K562 (cell line): ENCODE data around the gene GIT2. TPM values are rescaled to one million over a fixed set of nuclear protein-coding genes. Genes with fewer than 3 reads are reported as not detected.

ENCODE experiments used
- BRCA1 ChIP-seq, 2 experiments: fragments of 450-650 bp in 1 of 2; sonication (generic) in 1 of 2; formaldehyde crosslinking in 1 of 2; IDR thresholded peaks; 2 replicates each; pipeline versions ENCODE4 v1.5.0 to v1.6.1; 2017 to 2020; ENCODE audit warnings: mild to moderate bottlenecking in 1 of 2, missing genetic modification reagents in 1 of 2
- CBX1 ChIP-seq: sonication (generic); IDR thresholded peaks from 2 replicates; pipeline ENCODE4 v1.6.1; 2016; ENCODE audit warnings: antibody characterized with exemption, low read depth, mild to moderate bottlenecking
- ELK3 ChIP-seq: fragments of 450-650 bp; formaldehyde crosslinking; IDR thresholded peaks from 2 replicates; pipeline ENCODE4 v1.4.0; 2020; ENCODE audit warnings: mild to moderate bottlenecking
- FOXK2 ChIP-seq, 2 experiments: fragments of 450-650 bp; IDR thresholded peaks in 1 of 2; conservative IDR thresholded peaks in 1 of 2; 2 replicates each; pipeline ENCODE4 v1.6.1; 2016; ENCODE audit warnings: low read depth in 2 of 2, mild to moderate bottlenecking in 1 of 2
- GATAD2A ChIP-seq: fragments of 450-650 bp; IDR thresholded peaks from 2 replicates; pipeline ENCODE4 v1.6.1; 2017
- HDAC8 ChIP-seq: fragments of 450-650 bp; IDR thresholded peaks from 2 replicates; pipeline ENCODE4 v1.6.1; 2016; ENCODE audit warnings: mild to moderate bottlenecking, missing genetic modification characterization, moderate library complexity, missing compliant biosample characterization
- HDGF ChIP-seq: fragments of 450-650 bp; IDR thresholded peaks from 2 replicates; pipeline ENCODE4 v1.6.1; 2016
- HMG20B ChIP-seq: fragments of 250-450 bp; sonication (Bioruptor Pico); IDR thresholded peaks from 2 replicates; pipeline ENCODE4 v1.5.0; 2021; ENCODE audit warnings: mild to moderate bottlenecking
- HSF4 ChIP-seq: fragments of 250-450 bp; sonication (Bioruptor Pico); IDR thresholded peaks from 2 replicates; pipeline ENCODE4 v2.1.2; 2022; ENCODE audit warnings: mild to moderate bottlenecking, moderate library complexity, borderline replicate concordance
- KLF6 ChIP-seq: fragments of 250-450 bp; sonication (Bioruptor Pico); IDR thresholded peaks from 2 replicates; pipeline ENCODE4 v1.4.0; 2020; ENCODE audit warnings: mild to moderate bottlenecking, moderate library complexity, borderline replicate concordance
- NR2C1 ChIP-seq, 2 experiments: fragments of 450-650 bp; IDR thresholded peaks; 2 replicates each; pipeline ENCODE4 v1.6.1; 2017; ENCODE audit warnings: mild to moderate bottlenecking in 2 of 2, antibody characterized with exemption in 1 of 2, inconsistent platforms in 1 of 2, missing compliant biosample characterization in 1 of 2, missing genetic modification characterization in 1 of 2
- TRIM24 ChIP-seq, 2 experiments: fragments of 450-650 bp; IDR thresholded peaks; 2 replicates each; pipeline ENCODE4 v1.6.1; 2016
- ZFX ChIP-seq: sonication (generic); formaldehyde crosslinking; IDR thresholded peaks from 2 replicates; pipeline ENCODE4 v1.8.0; 2022; ENCODE audit warnings: mild to moderate bottlenecking, missing genetic modification reagents, moderate library complexity
- ZNF124 ChIP-seq: sonication (generic); formaldehyde crosslinking; IDR thresholded peaks from 2 replicates; pipeline ENCODE4 v1.8.1; 2022; ENCODE audit warnings: missing genetic modification reagents
- ZNF239 ChIP-seq: fragments of 250-450 bp; sonication (Bioruptor Pico); IDR thresholded peaks from 2 replicates; pipeline ENCODE4 v1.4.0; 2020; ENCODE audit warnings: mild to moderate bottlenecking
- ZNF274 ChIP-seq: IDR thresholded peaks from 2 replicates; pipeline ENCODE4 v1.6.1; 2011; ENCODE audit warnings: low read depth, mild to moderate bottlenecking, low read length, moderate library complexity, borderline replicate concordance
- ZNF780A ChIP-seq: fragments of 250-450 bp; sonication (Bioruptor Pico); IDR thresholded peaks from 2 replicates; pipeline ENCODE4 v1.5.0; 2021; ENCODE audit warnings: mild to moderate bottlenecking
- polyA plus RNA-seq, 8 experiments: library from polyadenylated mRNA; depleted of rRNA in 4 of 8; stranded (reverse) in 5 of 8; unstranded in 3 of 8; fragments of >200 nt; fragmentation: Nextera tagmentation in 2 of 8; fragmentation: Illumina TruSeq in 1 of 8; extraction: Ambion mirVana in 2 of 8; extraction: Trizol in 1 of 8; gene quantifications; 2 replicates each; pipeline versions ENCODE4 v1.2.1 to v1.2.3, GENCODE V29; 2011 to 2014; ENCODE audit warnings: inconsistent platforms in 1 of 8, missing spikeins in 1 of 8
- total RNA-seq, 7 experiments: library from RNA; depleted of rRNA in 6 of 7; stranded (reverse); fragments of >200 nt in 6 of 7; fragmentation: Illumina TruSeq in 2 of 7; extraction: Trizol in 2 of 7; gene quantifications; 2 replicates each; pipeline versions ENCODE4 v1.2.1 to v1.2.3, GENCODE V29; 2011 to 2021; ENCODE audit warnings: low replicate concordance in 1 of 7
- TF ChIP-seq, protein P1 (sequence below), 2 experiments: fragments of 200-800 bp in 1 of 2; sonication (Bioruptor generic) in 1 of 2; sonication (generic) in 1 of 2; formaldehyde crosslinking in 1 of 2; IDR thresholded peaks in 1 of 2; conservative IDR thresholded peaks in 1 of 2; 2 replicates each; pipeline versions ENCODE4 v1.5.0 to v1.6.1; 2016 to 2020; ENCODE audit warnings: missing compliant biosample characterization in 1 of 2, missing genetic modification characterization in 1 of 2, missing genetic modification reagents in 1 of 2
- TF ChIP-seq, protein P2 (sequence below), 2 experiments: IDR thresholded peaks; 2 replicates each; pipeline ENCODE4 v1.6.1; 2012; ENCODE audit warnings: improper control_type of control experiment in 2 of 2, low read depth in 2 of 2, low read length in 2 of 2, borderline replicate concordance in 1 of 2
- TF ChIP-seq, protein P3 (sequence below): fragments of 250-450 bp; sonication (Bioruptor Pico); IDR thresholded peaks from 2 replicates; pipeline ENCODE4 v1.9.0; 2021; ENCODE audit warnings: mild to moderate bottlenecking, inconsistent platforms

GIT2 gene
- total and polyA plus RNA-seq, 9 of the 15 experiments (the other 6 are each of a cell fraction or from before 2014, with no cell fraction given): 4.0 to 30.4 (median 23.5) TPM

GRCh38 chr12:109880043-109880931, 115.9 kb downstream of the GIT2 start, which contains the start of gene GLTP (continued):
- no peak for TF ChIP-seq FOXK2 (conservative IDR thresholded peaks at IDR 0.05 in 1 of 2, IDR thresholded peaks at IDR 0.05 in 1 of 2; ENCODE audit: low read depth in 2 of 2)
- peak; percentile 48; the same call in 1 of the 2 replicates for TF ChIP-seq ZFX (CRISPR knock-in tag)
- no peak for TF ChIP-seq TRIM24 (IDR thresholded peaks at IDR 0.05)
- TF ChIP-seq NR2C1 (IDR thresholded peaks at IDR 0.05): no peak
- no peak for TF ChIP-seq NR2C1 (tag; IDR thresholded peaks at IDR 0.05)
- TF ChIP-seq HSF4 (CRISPR knock-in tag): no peak
- no peak for TF ChIP-seq HDAC8
- TF ChIP-seq ZNF239: no peak
- no peak for TF ChIP-seq ELK3 (CRISPR knock-in tag)
- no peak for TF ChIP-seq ZNF274
- TF ChIP-seq ZNF124 (CRISPR knock-in tag): no peak
- no peak for TF ChIP-seq BRCA1 (IDR thresholded peaks at IDR 0.05)
- no peak for TF ChIP-seq BRCA1 (CRISPR knock-in tag; IDR thresholded peaks at IDR 0.05)
- TF ChIP-seq, protein P1, sequence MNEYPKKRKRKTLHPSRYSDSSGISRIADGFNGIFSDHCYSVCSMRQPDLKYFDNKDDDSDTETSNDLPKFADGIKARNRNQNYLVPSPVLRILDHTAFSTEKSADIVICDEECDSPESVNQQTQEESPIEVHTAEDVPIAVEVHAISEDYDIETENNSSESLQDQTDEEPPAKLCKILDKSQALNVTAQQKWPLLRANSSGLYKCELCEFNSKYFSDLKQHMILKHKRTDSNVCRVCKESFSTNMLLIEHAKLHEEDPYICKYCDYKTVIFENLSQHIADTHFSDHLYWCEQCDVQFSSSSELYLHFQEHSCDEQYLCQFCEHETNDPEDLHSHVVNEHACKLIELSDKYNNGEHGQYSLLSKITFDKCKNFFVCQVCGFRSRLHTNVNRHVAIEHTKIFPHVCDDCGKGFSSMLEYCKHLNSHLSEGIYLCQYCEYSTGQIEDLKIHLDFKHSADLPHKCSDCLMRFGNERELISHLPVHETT (CRISPR knock-in tag; conservative IDR thresholded peaks at IDR 0.05 in 1 of 2, IDR thresholded peaks at IDR 0.05 in 1 of 2): peak in 1 of 2 experiments; percentile 67; a peak in 1 of 4 replicates
- no peak for TF ChIP-seq CBX1
- no peak for TF ChIP-seq HMG20B
- TF ChIP-seq KLF6 (CRISPR knock-in tag): no peak
- no peak for TF ChIP-seq ZNF780A (CRISPR knock-in tag)
- TF ChIP-seq, protein P2, sequence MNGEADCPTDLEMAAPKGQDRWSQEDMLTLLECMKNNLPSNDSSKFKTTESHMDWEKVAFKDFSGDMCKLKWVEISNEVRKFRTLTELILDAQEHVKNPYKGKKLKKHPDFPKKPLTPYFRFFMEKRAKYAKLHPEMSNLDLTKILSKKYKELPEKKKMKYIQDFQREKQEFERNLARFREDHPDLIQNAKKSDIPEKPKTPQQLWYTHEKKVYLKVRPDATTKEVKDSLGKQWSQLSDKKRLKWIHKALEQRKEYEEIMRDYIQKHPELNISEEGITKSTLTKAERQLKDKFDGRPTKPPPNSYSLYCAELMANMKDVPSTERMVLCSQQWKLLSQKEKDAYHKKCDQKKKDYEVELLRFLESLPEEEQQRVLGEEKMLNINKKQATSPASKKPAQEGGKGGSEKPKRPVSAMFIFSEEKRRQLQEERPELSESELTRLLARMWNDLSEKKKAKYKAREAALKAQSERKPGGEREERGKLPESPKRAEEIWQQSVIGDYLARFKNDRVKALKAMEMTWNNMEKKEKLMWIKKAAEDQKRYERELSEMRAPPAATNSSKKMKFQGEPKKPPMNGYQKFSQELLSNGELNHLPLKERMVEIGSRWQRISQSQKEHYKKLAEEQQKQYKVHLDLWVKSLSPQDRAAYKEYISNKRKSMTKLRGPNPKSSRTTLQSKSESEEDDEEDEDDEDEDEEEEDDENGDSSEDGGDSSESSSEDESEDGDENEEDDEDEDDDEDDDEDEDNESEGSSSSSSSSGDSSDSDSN (IDR thresholded peaks at IDR 0.05; ENCODE audit: borderline replicate concordance in 1 of 2, low read depth in 2 of 2, low read length in 2 of 2): 0 out of 4 replicates have a peak, but pooled peaks of 1 of the 2 experiments have one; percentile 44
- TF ChIP-seq GATAD2A: no peak
- no peak for TF ChIP-seq HDGF
- TF ChIP-seq, protein P3, sequence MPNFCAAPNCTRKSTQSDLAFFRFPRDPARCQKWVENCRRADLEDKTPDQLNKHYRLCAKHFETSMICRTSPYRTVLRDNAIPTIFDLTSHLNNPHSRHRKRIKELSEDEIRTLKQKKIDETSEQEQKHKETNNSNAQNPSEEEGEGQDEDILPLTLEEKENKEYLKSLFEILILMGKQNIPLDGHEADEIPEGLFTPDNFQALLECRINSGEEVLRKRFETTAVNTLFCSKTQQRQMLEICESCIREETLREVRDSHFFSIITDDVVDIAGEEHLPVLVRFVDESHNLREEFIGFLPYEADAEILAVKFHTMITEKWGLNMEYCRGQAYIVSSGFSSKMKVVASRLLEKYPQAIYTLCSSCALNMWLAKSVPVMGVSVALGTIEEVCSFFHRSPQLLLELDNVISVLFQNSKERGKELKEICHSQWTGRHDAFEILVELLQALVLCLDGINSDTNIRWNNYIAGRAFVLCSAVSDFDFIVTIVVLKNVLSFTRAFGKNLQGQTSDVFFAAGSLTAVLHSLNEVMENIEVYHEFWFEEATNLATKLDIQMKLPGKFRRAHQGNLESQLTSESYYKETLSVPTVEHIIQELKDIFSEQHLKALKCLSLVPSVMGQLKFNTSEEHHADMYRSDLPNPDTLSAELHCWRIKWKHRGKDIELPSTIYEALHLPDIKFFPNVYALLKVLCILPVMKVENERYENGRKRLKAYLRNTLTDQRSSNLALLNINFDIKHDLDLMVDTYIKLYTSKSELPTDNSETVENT (CRISPR knock-in tag): no peak; the same call in 1 of the 2 replicates
